A549 (cell line): ENCODE results near the gene TNIP3. TPM values are rescaled to one million over a fixed set of nuclear protein-coding genes. Genes with fewer than 3 reads are reported as not detected.

Experiments
- ATAC-seq, 2 experiments: fragments of 200-7000 bp in 1 of 2; fragments of >200 bp in 1 of 2; cut with Nextera tagmentation in 1 of 2; cut with Tn5 transposase in 1 of 2; 3 replicates each; pipeline versions ENCODE4 v1.8.0 to v1.9.1; 2018 to 2020; ENCODE audit warnings: mild to moderate bottlenecking in 1 of 2, moderate library complexity in 1 of 2
- CTCF ChIA-PET: fragments of 300-600 bp; sonication (Branson Sonifier 250); formaldehyde crosslinking; extraction: SDS; loops from one replicate; lab custom pipeline; 2021; ENCODE audit warnings: antibody characterized with exemption, inconsistent platforms; lab: Yijun Ruan, JAX
- POLR2A ChIA-PET: fragments of 350-600 bp; formaldehyde crosslinking; extraction: SDS; loops from one replicate; lab custom pipeline; 2021; ENCODE audit warnings: antibody characterized with exemption, inconsistent platforms; lab: Yijun Ruan, JAX
- DNase-seq, 2 experiments: peaks; one replicate each; pipeline versions ENCODE4 v3.0.0 to v3.0.0-alpha.2; 2011 to 2016; ENCODE audit warnings: low read depth in 1 of 2, low spot score in 1 of 2
- FAIRE-seq: peaks from 2 replicates; lab custom pipeline; 2011; peaks lifted over from hg19 to GRCh38; lab: Jason Lieb, UNC
- H3K27ac ChIP-seq, 2 experiments: fragments of >200 bp; sonication (Bioruptor Twin); formaldehyde crosslinking; 3 replicates each; pipeline ENCODE4 v1.5.1; 2016 to 2017
- H3K4me1 ChIP-seq: fragments of >200 bp; sonication (Bioruptor Twin); formaldehyde crosslinking; 3 replicates; pipeline ENCODE4 v1.6.1; 2016
- H3K4me2 ChIP-seq: fragments of >200 bp; sonication (Bioruptor Twin); formaldehyde crosslinking; 3 replicates; pipeline ENCODE4 v1.6.1; 2016
- H3K4me3 ChIP-seq: fragments of >200 bp; sonication (Bioruptor Twin); formaldehyde crosslinking; 3 replicates; pipeline ENCODE4 v1.5.1; 2016
- H3K9me3 ChIP-seq: fragments of >200 bp; sonication (Bioruptor Twin); formaldehyde crosslinking; 3 replicates; pipeline ENCODE4 v1.6.1; 2016
- CBX2 ChIP-seq: fragments of 200-600 bp; sonication (generic); IDR thresholded peaks from 2 replicates; pipeline ENCODE4 v1.6.1; 2016; ENCODE audit warnings: low read depth, mild to moderate bottlenecking, borderline replicate concordance
- CEBPB ChIP-seq, 2 experiments: fragments of >200 bp in 1 of 2; sonication (Bioruptor Twin) in 1 of 2; formaldehyde crosslinking in 1 of 2; IDR thresholded peaks; 2 replicates each; pipeline ENCODE4 v1.6.1; 2012 to 2016
- EHF ChIP-seq: fragments of 250-450 bp; sonication (Bioruptor Pico); IDR thresholded peaks from 2 replicates; pipeline ENCODE4 v1.5.0; 2020; ENCODE audit warnings: mild to moderate bottlenecking
- EHMT2 ChIP-seq: fragments of 200-600 bp; sonication (generic); IDR thresholded peaks from 2 replicates; pipeline ENCODE4 v1.6.1; 2016; ENCODE audit warnings: antibody characterized with exemption, low read depth, mild to moderate bottlenecking, moderate library complexity
- EP300 ChIP-seq, 2 experiments: fragments of >200 bp; sonication (Bioruptor Twin); formaldehyde crosslinking; IDR thresholded peaks; 2 replicates in 1 of 2; 3 replicates in 1 of 2; pipeline ENCODE4 v1.6.1; 2016 to 2017
- FOSL2 ChIP-seq, 2 experiments: fragments of 450-650 bp in 1 of 2; fragments of >200 bp in 1 of 2; sonication (Bioruptor Twin) in 1 of 2; formaldehyde crosslinking; IDR thresholded peaks; 2 replicates each; pipeline versions ENCODE4 v1.5.0 to v1.6.1; 2016 to 2020; ENCODE audit warnings: mild to moderate bottlenecking in 1 of 2, moderate library complexity in 1 of 2
- FOXS1 ChIP-seq: fragments of 250-450 bp; sonication (Bioruptor Pico); IDR thresholded peaks from 2 replicates; pipeline ENCODE4 v1.5.0; 2020; ENCODE audit warnings: mild to moderate bottlenecking, moderate library complexity
- HDAC2 ChIP-seq: fragments of 200-600 bp; sonication (generic); IDR thresholded peaks from 2 replicates; pipeline ENCODE4 v1.6.1; 2016
- HEYL ChIP-seq: fragments of 250-450 bp; sonication (Bioruptor Pico); IDR thresholded peaks from 2 replicates; pipeline ENCODE4 v1.8.0; 2021; ENCODE audit warnings: mild to moderate bottlenecking, moderate library complexity
- HOXB13 ChIP-seq: fragments of 250-450 bp; sonication (Bioruptor Pico); IDR thresholded peaks from 2 replicates; pipeline ENCODE4 v1.5.0; 2020; ENCODE audit warnings: low read depth, mild to moderate bottlenecking, moderate library complexity
- HOXB5 ChIP-seq: fragments of 250-450 bp; sonication (Bioruptor Pico); IDR thresholded peaks from 2 replicates; pipeline ENCODE4 v1.5.0; 2020; ENCODE audit warnings: mild to moderate bottlenecking, moderate library complexity
- JUNB ChIP-seq: fragments of >200 bp; sonication (Bioruptor Twin); formaldehyde crosslinking; IDR thresholded peaks from 2 replicates; pipeline ENCODE4 v1.6.1; 2016
- KDM1A ChIP-seq: fragments of 200-600 bp; sonication (generic); IDR thresholded peaks from 2 replicates; pipeline ENCODE4 v1.6.1; 2016; ENCODE audit warnings: low read depth, mild to moderate bottlenecking
- KDM5A ChIP-seq: fragments of 200-600 bp; sonication (generic); IDR thresholded peaks from 2 replicates; pipeline ENCODE4 v1.6.1; 2016; ENCODE audit warnings: antibody characterized with exemption, mild to moderate bottlenecking
- MAZ ChIP-seq: fragments of 150-350 bp; IDR thresholded peaks from 2 replicates; pipeline ENCODE4 v1.6.1; 2014; ENCODE audit warnings: antibody characterized with exemption, low read depth, low read length, borderline replicate concordance
- NR3C1 ChIP-seq: fragments of >200 bp; sonication (Bioruptor Twin); formaldehyde crosslinking; IDR thresholded peaks from 3 replicates; pipeline ENCODE4 v1.6.1; 2017
- PBX3 ChIP-seq: IDR thresholded peaks from 2 replicates; pipeline ENCODE4 v1.6.1; 2012
- POLR2AphosphoS2 ChIP-seq: conservative IDR thresholded peaks from 2 replicates; pipeline ENCODE4 v1.6.1; 2012; ENCODE audit warnings: low read length, improper control_type of control experiment, inconsistent platforms
- RARB ChIP-seq: fragments of 250-450 bp; sonication (Bioruptor Pico); IDR thresholded peaks from 2 replicates; pipeline ENCODE4 v1.8.0; 2021; ENCODE audit warnings: mild to moderate bottlenecking, moderate library complexity
- TP53 ChIP-seq: fragments of 250-450 bp; sonication (Bioruptor Pico); IDR thresholded peaks from 2 replicates; pipeline ENCODE4 v1.5.0; 2021; ENCODE audit warnings: mild to moderate bottlenecking, moderate library complexity
- WGBS: methylation state at CpG from one replicate; pipeline ENCODE4 v1.1.6; 2017; ENCODE audit errors: missing lambda C conversion rate; 5-methylcytosine and 5-hydroxymethylcytosine counted together
- polyA plus RNA-seq, 4 experiments: library from polyadenylated mRNA; depleted of rRNA in 3 of 4; stranded (reverse); fragments of >200 nt; fragmentation: RNase III in 1 of 4; extraction: RNeasy Plus Mini Kit Qiagen cat#74134 plus additional on column Dnase treatment in 1 of 4; gene quantifications; 2 replicates in 3 of 4; 3 replicates in 1 of 4; pipeline ENCODE4 v1.2.3, GENCODE V29; 2011 to 2017
- TF ChIP-seq, protein P1 (sequence below): fragments of >200 bp; sonication (Bioruptor Twin); formaldehyde crosslinking; IDR thresholded peaks from 3 replicates; pipeline ENCODE4 v1.5.1; 2016
- TF ChIP-seq, protein P2 (sequence below): fragments of 250-450 bp; sonication (Bioruptor Pico); IDR thresholded peaks from 2 replicates; pipeline ENCODE4 v1.5.0; 2020; ENCODE audit warnings: low read depth, mild to moderate bottlenecking, moderate library complexity
- TF ChIP-seq, protein P3 (sequence below): fragments of 250-450 bp; sonication (Bioruptor Pico); IDR thresholded peaks from 2 replicates; pipeline ENCODE4 v1.5.0; 2021; ENCODE audit warnings: mild to moderate bottlenecking, moderate library complexity, borderline replicate concordance

TNIP3 gene
- polyA plus RNA-seq, 2 of the 4 experiments (the other 2 are of a cell fraction), result 0.46 to 0.58 TPM

- Histone ChIP-seq H3K4me3 (no peak overlapping the region), H3K9me3 (no peaks in the 10 kb centered on the region), H3K4me1 (no peaks in the 10 kb centered on the region), H3K27ac (no peak overlapping the region), H3K4me2 (no peak overlapping the region)
- ChIA-PET CTCF (interaction anchor here (1.0 kb wide), 1 partner anchor 8 kb away, joined by 3 read pairs; no protein-coding TSS in a partner anchor), POLR2A (no interaction called here)
- ATAC-seq (no peak), FAIRE-seq (no peak), DNase-seq (no peak)
- WGBS, result 84% methylated on average over 4 of the region's 4 CpGs
- TF ChIP-seq PBX3 (no peak), NR3C1 (no peak), MAZ (no peak), EP300 (IDR thresholded peaks at IDR 0.05) (no peak), CBX2 (no peak), HOXB5 (CRISPR knock-in tag) (no peak), FOSL2 (IDR thresholded peaks at IDR 0.05) (no peak), FOSL2 (CRISPR knock-in tag; IDR thresholded peaks at IDR 0.05) (no peak), CEBPB (IDR thresholded peaks at IDR 0.05) (no peak), JUNB (no peak), FOXS1 (CRISPR knock-in tag) (no peak), HEYL (CRISPR knock-in tag) (no peak), TP53 (no peak), HDAC2 (no peak)
- TF ChIP-seq, protein P1, sequence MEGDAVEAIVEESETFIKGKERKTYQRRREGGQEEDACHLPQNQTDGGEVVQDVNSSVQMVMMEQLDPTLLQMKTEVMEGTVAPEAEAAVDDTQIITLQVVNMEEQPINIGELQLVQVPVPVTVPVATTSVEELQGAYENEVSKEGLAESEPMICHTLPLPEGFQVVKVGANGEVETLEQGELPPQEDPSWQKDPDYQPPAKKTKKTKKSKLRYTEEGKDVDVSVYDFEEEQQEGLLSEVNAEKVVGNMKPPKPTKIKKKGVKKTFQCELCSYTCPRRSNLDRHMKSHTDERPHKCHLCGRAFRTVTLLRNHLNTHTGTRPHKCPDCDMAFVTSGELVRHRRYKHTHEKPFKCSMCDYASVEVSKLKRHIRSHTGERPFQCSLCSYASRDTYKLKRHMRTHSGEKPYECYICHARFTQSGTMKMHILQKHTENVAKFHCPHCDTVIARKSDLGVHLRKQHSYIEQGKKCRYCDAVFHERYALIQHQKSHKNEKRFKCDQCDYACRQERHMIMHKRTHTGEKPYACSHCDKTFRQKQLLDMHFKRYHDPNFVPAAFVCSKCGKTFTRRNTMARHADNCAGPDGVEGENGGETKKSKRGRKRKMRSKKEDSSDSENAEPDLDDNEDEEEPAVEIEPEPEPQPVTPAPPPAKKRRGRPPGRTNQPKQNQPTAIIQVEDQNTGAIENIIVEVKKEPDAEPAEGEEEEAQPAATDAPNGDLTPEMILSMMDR, result no peak
These were observed 14.1 kb downstream of the TNIP3 start for GRCh38 chr4:121150003-121150402.

GRCh38 chr4:121148621-121149020 is 15.5 kb downstream of the TNIP3 start:
- no peak for ATAC-seq
- DNase-seq, result no peak
- Histone ChIP-seq H3K4me2 (no peak overlapping the region), H3K27ac (no peak overlapping the region), H3K4me1 (no peaks in the 10 kb centered on the region)
- no peak for FAIRE-seq
- ChIA-PET CTCF (no interaction called here), POLR2A (no interaction called here)
- TF ChIP-seq HOXB13 (CRISPR knock-in tag), result no peak
- TF ChIP-seq KDM5A, result no peak
- TF ChIP-seq, protein P2, sequence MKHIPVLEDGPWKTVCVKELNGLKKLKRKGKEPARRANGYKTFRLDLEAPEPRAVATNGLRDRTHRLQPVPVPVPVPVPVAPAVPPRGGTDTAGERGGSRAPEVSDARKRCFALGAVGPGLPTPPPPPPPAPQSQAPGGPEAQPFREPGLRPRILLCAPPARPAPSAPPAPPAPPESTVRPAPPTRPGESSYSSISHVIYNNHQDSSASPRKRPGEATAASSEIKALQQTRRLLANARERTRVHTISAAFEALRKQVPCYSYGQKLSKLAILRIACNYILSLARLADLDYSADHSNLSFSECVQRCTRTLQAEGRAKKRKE (CRISPR knock-in tag), result no peak
- TF ChIP-seq EHF (CRISPR knock-in tag), result no peak
- no peak for TF ChIP-seq POLR2AphosphoS2
- TF ChIP-seq MAZ, result no peak
- no peak for TF ChIP-seq RARB (CRISPR knock-in tag)
- TF ChIP-seq EHMT2, result no peak
- TF ChIP-seq, protein P3, sequence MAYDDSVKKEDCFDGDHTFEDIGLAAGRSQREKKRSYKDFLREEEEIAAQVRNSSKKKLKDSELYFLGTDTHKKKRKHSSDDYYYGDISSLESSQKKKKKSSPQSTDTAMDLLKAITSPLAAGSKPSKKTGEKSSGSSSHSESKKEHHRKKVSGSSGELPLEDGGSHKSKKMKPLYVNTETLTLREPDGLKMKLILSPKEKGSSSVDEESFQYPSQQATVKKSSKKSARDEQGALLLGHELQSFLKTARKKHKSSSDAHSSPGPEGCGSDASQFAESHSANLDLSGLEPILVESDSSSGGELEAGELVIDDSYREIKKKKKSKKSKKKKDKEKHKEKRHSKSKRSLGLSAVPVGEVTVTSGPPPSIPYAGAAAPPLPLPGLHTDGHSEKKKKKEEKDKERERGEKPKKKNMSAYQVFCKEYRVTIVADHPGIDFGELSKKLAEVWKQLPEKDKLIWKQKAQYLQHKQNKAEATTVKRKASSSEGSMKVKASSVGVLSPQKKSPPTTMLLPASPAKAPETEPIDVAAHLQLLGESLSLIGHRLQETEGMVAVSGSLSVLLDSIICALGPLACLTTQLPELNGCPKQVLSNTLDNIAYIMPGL (CRISPR knock-in tag), result no peak
- no peak for TF ChIP-seq HOXB5 (CRISPR knock-in tag)
- no peak for TF ChIP-seq TP53
- TF ChIP-seq KDM1A, result no peak
- TF ChIP-seq, all 56 proteins: peak for 0
- no peaks in the 10 kb centered on the region for H3K9me3 ChIP-seq
- H3K4me3 ChIP-seq, result no peak overlapping the region
